HCEC 1CT (cell line): Measurements from ENCODE around the gene PRICKLE2.

ENCODE experiments used
- DNase-seq: peaks from one replicate; pipeline ENCODE4 v3.0.0-alpha.2; 2017

PRICKLE2 gene, protein sequence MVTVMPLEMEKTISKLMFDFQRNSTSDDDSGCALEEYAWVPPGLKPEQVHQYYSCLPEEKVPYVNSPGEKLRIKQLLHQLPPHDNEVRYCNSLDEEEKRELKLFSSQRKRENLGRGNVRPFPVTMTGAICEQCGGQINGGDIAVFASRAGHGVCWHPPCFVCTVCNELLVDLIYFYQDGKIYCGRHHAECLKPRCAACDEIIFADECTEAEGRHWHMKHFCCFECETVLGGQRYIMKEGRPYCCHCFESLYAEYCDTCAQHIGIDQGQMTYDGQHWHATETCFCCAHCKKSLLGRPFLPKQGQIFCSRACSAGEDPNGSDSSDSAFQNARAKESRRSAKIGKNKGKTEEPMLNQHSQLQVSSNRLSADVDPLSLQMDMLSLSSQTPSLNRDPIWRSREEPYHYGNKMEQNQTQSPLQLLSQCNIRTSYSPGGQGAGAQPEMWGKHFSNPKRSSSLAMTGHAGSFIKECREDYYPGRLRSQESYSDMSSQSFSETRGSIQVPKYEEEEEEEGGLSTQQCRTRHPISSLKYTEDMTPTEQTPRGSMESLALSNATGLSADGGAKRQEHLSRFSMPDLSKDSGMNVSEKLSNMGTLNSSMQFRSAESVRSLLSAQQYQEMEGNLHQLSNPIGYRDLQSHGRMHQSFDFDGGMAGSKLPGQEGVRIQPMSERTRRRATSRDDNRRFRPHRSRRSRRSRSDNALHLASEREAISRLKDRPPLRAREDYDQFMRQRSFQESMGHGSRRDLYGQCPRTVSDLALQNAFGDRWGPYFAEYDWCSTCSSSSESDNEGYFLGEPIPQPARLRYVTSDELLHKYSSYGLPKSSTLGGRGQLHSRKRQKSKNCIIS

GRCh38 chr3:64224826-64225610, at the start of gene PRICKLE2:
Gene PRICKLE2, minus strand, starts transcription at chr3:64225466. Its CDS starts 26,539 bp downstream, at chr3:64198927.
- DNase-seq = peak; percentile 92

DNA sequence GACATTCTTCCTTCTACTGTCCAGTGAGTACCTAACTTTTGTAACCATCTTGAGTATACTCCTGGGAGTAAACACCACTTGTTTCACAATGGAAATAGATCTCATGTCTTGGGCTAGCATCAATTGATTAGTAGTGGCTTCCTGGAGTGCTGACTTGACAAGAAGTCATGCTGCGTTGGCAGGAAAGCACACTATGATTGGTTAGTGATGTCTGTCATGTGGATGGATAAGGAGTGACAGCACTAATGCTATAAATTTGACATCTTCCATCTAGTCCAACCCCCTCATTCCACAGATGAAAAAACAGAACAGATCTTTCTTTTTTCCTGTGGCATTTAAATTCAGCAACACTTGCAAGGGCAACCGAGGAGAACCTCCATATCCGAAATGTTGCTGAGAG, 47.6 kb upstream of the PRICKLE2 start:
- DNase-seq = no peak

DNA sequence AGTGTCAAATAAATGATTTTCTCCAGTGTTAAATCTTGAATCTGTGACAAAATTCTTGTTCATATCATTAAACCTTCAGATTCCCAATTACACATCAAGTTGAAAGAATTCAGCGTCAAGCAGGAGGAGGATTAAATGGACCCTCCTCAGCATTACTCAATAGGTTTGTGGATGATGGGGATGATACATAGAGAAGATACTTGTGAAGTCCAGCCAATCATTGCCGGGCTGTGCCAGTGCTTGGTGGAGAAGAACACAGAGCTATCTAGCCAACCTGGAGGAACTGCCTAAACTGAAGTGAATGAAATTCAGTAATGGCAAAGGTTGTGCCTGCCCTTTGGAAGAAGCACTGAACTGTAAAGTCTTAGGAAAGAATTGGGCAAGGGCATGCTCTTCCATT, 47.0 kb upstream of the PRICKLE2 start:
- DNase-seq = no peak

DNA sequence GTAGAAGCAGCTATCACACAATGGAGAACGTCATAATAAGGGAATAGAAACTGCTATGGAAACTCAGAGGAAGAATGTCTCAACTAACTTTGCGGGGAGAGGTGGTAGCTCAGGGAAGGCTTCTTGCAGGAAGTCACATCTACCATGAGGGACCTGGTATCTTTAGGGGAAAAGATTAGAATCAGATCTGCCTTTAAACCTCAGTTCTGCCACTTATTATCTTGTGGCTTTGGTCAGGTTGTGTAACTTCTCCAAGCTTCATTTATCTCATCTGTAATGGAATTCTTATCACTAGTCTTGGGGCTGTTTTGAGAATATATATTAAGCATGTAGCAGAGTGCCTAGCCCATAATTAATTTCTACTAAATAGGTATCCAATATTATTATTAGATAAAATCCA, 46.4 kb upstream of the PRICKLE2 start:
- no peak for DNase-seq

DNA sequence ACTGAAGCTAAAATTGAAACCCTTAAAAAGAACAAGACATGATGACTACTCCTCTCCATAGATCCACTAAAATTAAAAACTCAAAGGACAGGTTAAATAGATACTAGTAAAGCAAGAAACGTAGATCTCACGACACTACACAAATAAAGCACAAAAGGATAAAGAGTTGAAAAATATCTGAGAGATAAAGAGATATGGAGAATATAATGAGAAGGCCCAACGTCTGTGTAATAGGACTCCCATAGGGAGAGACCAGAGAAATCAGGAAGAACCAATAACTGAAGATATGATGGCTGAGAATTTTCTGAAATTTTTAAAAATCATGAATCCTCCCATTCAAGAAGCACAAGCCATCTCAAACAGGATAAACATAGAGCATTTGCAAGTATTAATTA, 45.6 kb upstream of the PRICKLE2 start:
- no peak for DNase-seq

DNA sequence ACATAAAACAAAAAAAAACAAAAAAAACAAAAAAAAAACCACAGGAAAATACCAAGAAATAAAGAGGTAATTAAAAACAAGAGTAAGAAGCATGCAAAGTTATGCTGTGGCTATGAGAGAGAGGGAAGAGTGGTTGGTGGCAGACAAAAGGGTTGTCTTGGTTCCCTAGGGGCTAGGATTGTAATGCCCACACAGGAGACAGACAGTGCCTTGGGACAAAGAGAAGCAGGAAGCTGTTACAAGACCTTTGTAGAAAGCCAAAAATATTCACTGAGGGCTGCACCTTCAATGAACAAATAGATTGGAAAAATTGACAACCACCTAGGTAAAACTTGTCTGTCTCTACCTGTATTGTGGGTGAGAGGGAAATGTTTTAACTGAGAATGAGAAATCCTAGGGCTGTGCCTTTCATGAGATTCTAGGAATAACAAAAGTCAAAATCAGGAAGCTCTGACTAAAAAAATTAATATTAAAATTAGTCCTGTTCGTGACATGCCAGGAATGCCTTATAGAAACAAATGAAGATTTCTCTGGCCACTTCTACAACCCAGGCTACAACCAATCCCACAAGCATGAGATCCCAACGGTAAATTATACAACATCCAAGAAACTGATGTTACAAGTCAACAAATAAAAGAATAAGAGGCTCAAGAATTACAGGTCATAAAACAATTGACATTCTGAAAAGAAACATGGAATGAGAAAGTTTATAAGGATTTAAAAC, 45.0 kb upstream of the PRICKLE2 start:
- no peak for DNase-seq

DNA sequence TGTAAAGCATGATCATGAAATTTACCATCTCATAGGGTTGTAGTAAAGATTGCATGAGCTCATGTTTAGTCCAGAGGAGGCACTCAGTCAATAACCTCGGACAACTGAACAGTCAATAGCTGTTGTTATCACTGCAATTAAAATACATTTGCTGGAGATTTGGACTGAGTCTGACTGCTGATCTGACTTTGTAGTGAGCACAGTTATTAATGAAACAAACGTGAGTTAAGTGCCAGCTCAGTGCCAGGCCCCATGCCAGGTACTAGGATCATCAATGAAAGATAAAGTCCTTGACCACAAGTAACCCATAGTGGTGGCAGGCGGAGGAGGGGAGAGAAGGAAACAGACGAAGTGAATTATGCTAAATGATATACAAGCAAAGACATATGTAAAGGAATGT, 43.7 kb upstream of the PRICKLE2 start:
- no peak for DNase-seq

DNA sequence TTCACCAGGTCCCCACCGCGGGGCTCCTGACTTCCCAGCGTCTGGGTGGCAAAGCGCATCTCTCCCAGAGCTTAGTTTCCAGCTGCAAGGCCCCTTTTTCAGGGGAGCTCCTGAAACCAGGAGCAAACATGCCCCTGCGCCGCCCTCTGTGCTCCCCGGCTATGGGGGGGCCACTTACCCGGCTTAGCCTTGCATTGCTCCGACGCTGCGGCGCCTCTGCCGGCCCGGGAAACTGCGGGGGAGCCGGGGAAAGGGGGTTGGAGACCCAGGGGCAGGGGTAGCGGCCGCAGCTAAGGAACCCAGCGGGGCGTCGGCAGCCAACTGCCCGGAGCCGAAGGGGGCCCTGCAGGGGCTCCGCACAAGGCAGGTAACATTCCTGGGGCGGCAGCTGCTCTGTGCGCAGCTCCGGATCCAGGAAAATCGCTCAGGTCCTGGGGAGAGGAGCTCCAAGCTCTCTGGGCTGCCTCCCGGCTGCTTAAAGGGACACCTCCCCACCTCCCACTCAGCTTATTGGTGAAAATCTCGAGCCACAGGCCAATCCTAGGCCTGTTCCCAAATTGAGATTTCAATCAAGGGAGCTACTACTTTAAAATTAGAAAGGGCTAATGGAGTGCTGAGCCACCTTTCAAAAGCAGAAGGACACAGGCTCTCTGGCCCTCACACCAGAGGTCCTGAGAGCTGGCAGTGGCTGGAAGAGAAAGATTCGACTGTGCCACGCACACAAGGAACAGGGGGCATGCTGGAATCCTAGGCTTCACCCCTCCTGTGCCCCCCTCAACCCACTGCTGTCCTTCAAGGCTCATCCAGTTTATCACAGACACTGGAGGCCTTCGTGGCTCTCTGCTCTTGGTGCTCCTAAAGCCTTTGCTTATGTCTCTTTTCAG, 42.7 kb upstream of the PRICKLE2 start:
- peak; percentile 75 for DNase-seq

GRCh38 chr3:64266983-64267382, 41.7 kb upstream of the PRICKLE2 start:
- peak; percentile 36 for DNase-seq

- DNase-seq = peak; percentile 89
Observed at GRCh38 chr3:64266065-64266931, 41.0 kb upstream of the PRICKLE2 start.

GRCh38 chr3:64265646-64266045, 40.4 kb upstream of the PRICKLE2 start:
- DNase-seq = no peak

- peak; percentile 45 for DNase-seq
Observed at GRCh38 chr3:64264501-64265109, 39.3 kb upstream of the PRICKLE2 start.

DNA sequence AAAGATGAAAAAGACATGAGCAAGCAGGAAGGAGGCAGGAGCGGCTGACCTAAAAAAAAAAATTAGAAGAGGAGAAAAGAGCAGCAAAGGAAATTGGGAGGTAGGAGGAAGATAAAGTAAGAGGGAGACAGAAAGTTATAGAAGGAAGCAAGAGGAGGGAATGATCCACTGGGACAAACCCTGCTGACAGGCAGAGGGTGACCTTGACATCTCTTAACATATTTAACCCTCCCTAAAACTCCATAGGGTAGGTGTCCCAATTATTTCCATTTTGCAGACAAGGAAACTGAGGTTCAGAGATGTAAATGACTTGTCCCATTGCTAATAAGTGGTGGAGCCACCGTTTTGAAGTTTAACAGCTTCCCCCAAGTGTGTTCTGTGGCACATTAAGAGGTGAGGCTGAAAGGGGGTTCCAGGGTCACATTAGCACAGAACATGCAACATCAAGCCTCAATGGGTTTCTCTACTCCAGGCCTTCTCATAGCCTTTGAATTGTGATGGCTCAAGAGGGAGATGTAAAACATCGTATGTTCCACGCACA, 37.4 kb upstream of the PRICKLE2 start:
- peak; percentile 7 for DNase-seq

DNA sequence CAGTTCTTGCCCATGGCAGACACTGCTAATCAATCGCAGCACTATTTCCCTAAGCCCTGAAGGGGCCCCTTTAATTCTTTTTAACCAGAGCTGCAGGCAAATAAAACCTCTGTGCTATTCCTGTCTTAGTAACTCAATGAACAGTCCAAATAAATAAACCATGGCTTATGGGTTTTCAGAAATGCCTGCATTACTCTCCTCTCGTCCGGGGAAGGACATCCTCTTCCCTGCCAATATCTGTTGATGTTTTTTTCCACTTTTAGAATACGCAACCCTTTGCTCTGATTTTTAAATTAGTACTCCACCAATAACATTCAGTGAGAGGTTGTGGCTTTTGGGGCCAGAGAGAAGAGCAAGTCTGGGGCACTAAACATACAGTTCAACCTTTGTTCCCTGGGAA, 35.2 kb upstream of the PRICKLE2 start:
- DNase-seq = peak; percentile 2

DNA sequence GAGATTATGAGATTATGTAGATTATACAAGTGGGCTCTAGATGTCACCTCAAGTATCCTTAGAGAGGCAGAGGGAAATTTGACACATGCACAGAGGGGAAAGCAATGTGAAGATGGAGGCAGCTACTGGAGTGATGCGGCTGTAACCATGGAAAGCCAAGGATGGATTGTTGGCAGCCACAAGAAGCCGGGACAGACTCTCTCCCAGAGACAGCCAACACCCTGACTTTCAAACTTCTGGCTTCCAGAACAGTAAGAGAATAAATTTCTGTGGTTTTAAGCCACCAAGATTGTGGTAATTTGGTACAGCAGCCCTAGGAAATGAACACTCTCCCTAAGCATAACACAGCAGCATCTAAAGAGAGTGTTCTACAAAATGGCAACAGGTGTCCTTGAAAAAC, 34.4 kb upstream of the PRICKLE2 start:
- peak; percentile 1 for DNase-seq

GRCh38 chr3:64257100-64257755, 32.0 kb upstream of the PRICKLE2 start:
- no peak for DNase-seq

DNA sequence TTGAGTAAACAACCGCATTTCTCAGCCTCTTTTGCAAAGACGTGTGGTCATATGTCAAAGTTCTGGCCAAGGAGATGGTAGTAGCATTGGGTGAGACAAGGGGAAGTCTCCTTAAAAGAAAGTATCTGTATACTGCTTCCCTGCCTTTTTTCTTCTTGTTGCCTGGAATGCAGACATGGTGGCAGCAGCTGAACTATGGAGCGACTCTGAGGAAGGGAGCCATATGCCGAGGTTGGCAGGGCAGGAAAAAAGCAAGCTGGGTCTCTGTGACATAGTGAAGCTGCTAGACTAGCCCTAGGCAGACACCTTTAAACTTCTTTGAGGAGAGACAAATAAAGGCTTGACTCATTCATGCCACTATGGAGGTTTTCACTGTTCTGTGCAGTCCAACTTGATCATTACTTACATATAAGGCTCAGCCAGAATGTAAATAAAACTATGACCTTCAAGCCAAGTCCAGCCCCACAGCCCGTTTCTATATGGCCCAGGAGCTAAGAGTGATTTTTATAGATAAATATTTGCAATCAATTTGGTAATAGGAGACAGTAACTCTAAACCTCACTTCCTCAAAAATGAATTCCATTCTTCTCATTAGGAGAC, 30.6 kb upstream of the PRICKLE2 start:
- no peak for DNase-seq

DNA sequence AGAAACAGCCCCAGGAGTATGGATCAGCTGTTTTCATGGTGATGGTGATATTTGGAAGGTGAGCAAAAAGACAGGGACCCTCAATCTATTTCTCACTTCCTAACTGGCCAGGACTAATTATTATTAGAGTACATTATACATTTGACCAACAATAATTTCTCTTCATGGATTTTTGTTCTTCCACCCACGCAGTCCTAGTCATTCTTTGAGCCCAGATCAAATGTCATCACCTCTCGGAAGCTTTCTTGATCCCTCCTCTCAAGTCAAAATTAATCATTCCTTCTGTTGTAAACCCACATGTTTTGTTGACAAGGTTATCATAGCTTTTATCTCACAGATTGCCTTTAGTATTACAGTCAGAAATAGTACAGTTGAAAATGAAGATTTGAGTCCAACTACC, 29.2 kb upstream of the PRICKLE2 start:
- DNase-seq = no peak

DNA sequence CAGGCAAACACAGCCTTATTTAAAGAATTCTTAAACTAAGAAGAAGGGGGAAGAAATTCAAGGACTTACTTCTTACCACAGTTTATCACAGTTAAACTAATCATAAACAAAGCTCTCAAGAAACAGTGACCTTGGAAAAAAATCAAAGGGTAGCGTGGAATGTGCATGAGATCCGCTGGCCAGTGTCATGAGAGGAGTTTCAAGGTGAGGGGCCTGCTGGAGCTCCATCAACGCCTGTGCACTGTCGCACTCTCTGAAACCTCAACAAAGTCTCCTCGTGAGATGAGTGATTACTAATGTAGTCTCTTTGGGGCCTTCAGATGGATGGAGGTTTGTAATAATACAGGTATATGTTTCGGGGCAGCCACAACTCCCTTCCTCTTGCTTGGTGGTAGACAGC, 28.4 kb upstream of the PRICKLE2 start:
- DNase-seq = no peak
